Adipocyte (in vitro differentiated cells): ENCODE results near the gene STIL.
A peak's percentile ranks its signal among the peaks of the same experiment; 100 is the strongest.

ENCODE experiments used
- DNase-seq: peaks from one replicate; pipeline ENCODE4 v3.0.0-alpha.2; 2015; ENCODE audit warnings: low read depth
- H3K27me3 ChIP-seq: replicated peaks from 2 replicates; pipeline ENCODE4 v1.7.0; 2013; ENCODE audit warnings: mild to moderate bottlenecking, low read length, moderate library complexity; ENCODE audit not compliant: control insufficient read depth, insufficient read depth
- H3K36me3 ChIP-seq: 2 replicates; pipeline ENCODE4 v1.7.0; 2013; ENCODE audit warnings: low read length, mild to moderate bottlenecking, moderate library complexity; ENCODE audit not compliant: control insufficient read depth, insufficient read depth, severe bottlenecking
- H3K4me1 ChIP-seq: 2 replicates; pipeline ENCODE4 v1.7.0; 2013; ENCODE audit warnings: mild to moderate bottlenecking, low read length, moderate library complexity; ENCODE audit not compliant: control insufficient read depth, insufficient read depth
- H3K4me3 ChIP-seq: 2 replicates; pipeline ENCODE4 v1.7.0; 2013; ENCODE audit warnings: mild to moderate bottlenecking, low read length, moderate library complexity
- H3K9ac ChIP-seq: 2 replicates; pipeline ENCODE4 v1.7.0; 2013; ENCODE audit warnings: mild to moderate bottlenecking, low read length, moderate library complexity
- H3K9me3 ChIP-seq: 2 replicates; pipeline ENCODE4 v1.7.0; 2013; ENCODE audit warnings: mild to moderate bottlenecking, low read length, moderate library complexity; ENCODE audit not compliant: control insufficient read depth

Gene STIL

DNA sequence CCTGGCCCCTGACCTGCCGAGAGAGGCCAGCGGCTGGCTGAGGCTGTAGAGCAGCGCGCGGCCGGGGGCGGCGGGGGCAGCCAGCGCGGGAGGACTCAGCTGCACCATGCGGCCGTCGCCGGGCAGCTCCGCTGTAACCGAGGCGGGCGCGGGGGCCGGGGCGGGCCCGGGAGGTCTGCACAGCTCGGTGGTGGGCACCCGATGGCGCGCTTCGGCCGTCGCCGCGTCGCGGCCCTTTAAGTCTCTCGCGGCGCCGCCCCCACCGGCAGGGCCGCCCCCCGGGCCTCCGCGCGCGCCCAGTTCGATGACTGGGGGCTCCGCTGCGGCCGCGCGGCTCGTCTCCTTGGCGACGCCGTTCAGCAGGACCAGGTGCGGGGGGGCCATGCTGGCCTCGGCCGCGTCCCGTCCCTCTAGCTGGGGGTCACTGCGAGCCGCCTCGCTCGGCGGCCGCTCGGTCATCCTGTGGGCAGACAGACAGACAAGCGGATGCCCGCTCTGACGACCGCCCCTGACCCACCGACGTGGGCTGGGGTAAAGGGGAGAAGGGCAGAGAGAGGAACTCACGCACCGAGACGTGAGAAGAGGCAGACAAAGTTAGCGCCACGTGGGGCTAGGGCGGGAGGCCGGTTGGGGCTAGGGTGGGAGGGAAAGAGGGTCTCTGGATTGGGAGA lies 88.4 kb downstream of the STIL start:
- peaks cover 89% of the 10 kb centered on the region for H3K27me3 ChIP-seq
- no peak overlapping the region for H3K9ac ChIP-seq
- H3K9me3 ChIP-seq, result peaks cover 3% of the 10 kb centered on the region
- no peaks in the 10 kb centered on the region for H3K4me1 ChIP-seq
- peak; percentile 27 for DNase-seq
- H3K4me3 ChIP-seq, result no peak overlapping the region
- H3K36me3 ChIP-seq, result no peaks in the 10 kb centered on the region

DNA sequence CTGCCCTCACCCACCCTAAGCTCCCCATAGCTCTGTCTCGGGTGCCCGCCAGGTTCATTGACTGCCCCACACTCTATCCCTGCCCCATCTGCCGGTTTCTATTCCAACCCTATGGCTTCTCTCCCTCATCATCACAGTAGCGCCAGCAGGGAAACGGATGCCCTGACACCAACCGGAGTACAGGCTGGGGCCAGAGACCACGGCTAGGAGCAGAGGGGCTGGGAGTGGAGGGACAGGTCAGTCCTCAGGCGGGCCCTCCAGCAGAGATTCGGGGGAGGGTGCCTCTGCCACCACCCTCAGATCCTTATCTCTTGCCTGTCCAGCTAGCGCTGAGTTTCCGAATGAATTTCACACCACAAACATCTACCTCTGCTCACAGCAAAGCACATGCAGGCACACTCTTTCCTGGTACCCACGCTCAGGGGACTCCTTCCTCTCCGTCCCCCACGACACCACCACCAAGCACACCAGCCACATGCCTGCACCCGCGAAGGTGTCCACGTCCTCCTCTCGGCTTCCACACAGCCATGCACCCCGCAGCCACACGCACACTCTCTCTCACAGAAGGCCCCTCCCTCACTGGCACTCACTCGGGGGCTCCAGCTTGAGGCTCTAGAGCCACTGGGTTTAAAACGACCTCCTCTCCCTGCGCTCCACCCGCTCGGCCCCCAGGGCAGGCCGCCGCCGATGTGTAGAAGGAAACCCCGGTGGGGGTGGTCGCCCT lies 89.1 kb downstream of the STIL start:
- Histone ChIP-seq H3K36me3 (no peaks in the 10 kb centered on the region), H3K4me1 (no peaks in the 10 kb centered on the region), H3K27me3 (peaks cover 85% of the 10 kb centered on the region), H3K9me3 (peaks cover 3% of the 10 kb centered on the region), H3K4me3 (no peak overlapping the region), H3K9ac (no peak overlapping the region)
- no peak for DNase-seq

DNA sequence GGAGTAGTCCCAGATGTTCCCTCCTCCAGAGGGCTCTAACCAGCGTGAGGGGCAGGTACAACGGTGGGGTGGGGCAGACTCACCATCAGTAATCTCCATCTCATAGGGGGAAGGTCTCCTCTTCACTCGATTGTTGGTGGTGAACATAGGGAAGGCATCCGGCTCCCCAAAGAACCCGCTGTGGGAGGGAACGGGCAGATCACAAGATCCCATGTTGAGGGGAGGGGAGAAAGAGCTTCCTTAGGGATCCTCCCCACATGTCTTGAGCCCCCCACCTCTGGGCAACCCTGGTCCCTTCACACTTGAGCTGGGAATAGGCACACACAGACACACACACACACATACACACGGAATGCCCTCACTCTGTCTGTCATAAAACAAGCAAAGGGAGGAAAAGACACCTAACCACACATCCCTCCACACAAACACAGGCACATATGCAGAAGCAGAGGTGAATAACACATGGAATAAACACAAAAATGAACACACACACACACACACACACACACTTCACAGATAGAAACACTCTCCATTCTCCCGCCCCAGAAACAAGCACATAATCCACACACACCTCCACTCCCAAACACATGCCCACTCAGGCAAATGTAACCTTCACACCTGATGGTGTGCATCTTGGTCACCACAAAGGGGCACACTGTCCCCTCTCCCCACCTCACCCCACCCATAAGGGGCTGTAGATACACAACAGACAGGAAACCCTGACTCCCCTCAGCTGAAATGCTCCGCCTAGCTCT lies 89.8 kb downstream of the STIL start:
- no peak overlapping the region for H3K9ac ChIP-seq
- no peaks in the 10 kb centered on the region for H3K36me3 ChIP-seq
- H3K4me3 ChIP-seq, result no peak overlapping the region

DNA sequence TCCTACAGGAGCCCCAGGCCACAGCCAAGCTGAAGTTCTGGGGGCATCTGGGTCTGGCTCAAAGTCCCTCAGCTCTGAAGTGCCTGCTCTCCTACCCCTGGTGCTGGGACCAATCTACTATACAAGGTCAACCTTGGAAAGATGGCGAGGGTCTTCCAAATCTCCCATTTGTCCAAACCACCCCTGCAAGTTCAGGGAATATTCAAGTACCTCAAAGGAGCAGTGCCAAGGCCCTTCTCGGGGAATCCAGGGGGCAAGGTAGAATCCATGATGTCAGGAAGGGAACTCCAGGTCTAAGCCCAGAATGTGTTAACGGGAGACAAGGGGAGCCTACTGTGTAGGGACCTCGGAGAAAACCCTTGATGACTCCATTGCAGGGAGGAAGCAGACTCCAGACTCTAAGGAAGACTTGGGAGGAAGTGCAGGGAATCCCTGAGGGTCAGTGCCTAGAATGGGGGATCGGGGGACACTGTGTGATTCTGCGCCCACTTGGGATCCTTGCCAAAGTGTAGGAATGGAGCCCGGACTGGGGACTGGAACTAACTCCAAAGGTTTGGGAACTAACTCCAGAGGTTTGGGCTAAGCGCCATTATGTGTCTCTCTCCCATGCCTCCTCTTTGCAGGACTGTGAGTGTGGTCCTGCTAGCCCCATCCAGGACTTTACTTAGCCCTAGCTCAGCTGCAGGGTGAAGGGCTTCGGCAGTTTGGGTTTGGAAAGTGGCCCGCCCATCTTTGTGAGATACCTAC lies 90.6 kb downstream of the STIL start:
- Histone ChIP-seq H3K9me3 (peaks cover 3% of the 10 kb centered on the region), H3K36me3 (no peaks in the 10 kb centered on the region)
- no peak for DNase-seq

More for the DNA sequence above, 89.8 kb downstream of the STIL start:
- Histone ChIP-seq H3K9me3 (peaks cover 3% of the 10 kb centered on the region), H3K4me1 (no peaks in the 10 kb centered on the region), H3K27me3 (peaks cover 78% of the 10 kb centered on the region)
- DNase-seq, result no peak

DNA sequence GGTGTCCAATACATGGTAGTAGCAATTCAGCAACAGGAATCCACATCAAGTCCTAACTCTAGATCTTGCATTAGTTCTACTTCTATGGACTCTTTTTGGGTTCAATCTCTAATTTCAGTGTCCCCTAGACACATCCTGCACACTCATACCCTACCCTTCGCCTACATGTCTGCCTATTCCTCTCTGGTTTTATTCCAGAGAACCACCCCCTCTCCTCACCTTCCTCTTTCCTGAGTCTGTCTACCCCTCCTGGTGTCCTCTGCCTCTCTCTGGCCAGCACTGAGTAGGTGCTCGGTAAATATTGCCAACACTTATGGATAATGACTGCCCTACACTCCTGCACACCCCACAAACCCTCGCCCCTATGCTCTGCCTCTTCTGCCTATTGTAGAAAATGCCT lies 91.5 kb downstream of the STIL start:
- Histone ChIP-seq H3K9ac (no peak overlapping the region), H3K27me3 (peaks cover 76% of the 10 kb centered on the region), H3K36me3 (no peaks in the 10 kb centered on the region), H3K4me1 (no peaks in the 10 kb centered on the region), H3K9me3 (peaks cover 3% of the 10 kb centered on the region), H3K4me3 (no peak overlapping the region)
- DNase-seq, result no peak

More for the DNA sequence above, 90.6 kb downstream of the STIL start:
- H3K4me3 ChIP-seq, result no peak overlapping the region
- no peaks in the 10 kb centered on the region for H3K4me1 ChIP-seq
- H3K9ac ChIP-seq, result no peak overlapping the region
- peaks cover 78% of the 10 kb centered on the region for H3K27me3 ChIP-seq

DNA sequence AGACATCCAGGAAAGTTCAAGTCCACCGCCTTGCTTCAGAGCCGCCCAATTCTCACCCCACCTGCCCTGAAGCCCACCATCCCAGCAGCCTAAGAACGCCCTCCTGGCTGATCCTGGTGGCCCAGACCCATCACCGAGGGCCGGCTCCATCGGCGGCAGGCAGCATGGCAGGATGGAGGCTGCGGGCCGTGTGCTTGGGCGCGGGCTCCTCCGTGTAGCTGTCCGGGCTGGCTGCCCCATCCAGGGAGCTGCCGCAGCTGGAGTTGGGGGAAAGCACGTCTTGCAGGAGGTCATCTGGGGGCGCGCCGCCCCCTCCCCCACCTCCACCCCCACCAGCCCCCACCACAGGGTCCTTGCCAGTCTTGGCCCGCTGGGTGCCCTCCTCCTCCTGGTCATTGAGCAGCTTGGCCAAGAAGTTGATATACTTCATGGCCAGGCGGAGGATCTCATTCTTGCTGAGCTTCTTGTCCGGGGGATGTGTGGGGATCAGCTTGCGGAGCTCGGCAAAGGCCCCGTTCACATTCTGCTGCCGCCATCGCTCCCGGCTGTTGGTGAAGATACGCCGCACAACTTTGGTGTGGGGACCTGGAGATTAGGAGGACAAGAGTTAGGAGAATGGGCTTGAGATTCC lies 94.2 kb downstream of the STIL start:
- Histone ChIP-seq H3K9ac (no peak overlapping the region), H3K4me1 (no peaks in the 10 kb centered on the region), H3K4me3 (no peak overlapping the region), H3K27me3 (peaks cover 59% of the 10 kb centered on the region), H3K9me3 (peaks cover 3% of the 10 kb centered on the region), H3K36me3 (no peaks in the 10 kb centered on the region)
- DNase-seq, result no peak

DNA sequence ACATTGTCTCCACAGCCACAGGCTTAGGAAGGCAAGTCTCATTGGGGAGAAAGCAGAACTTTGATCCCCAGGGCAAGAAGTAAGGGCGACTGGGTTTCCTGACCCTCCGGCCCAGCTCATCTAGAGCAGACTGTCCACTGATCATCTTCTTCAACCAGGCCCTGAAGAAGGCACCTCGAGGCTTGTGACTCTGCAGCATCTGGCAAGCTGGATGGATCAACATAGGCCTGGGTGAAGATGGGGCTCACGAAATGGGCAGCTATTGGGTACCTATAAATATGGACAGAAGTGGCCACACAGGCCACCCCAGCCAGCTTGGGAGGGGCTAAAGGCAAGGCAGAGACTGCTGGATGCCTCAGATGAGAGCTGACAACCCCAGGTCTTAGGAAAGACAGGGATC lies 94.9 kb downstream of the STIL start:
- Histone ChIP-seq H3K36me3 (no peaks in the 10 kb centered on the region), H3K27me3 (peaks cover 52% of the 10 kb centered on the region), H3K4me3 (no peak overlapping the region), H3K9ac (no peak overlapping the region), H3K9me3 (peaks cover 3% of the 10 kb centered on the region), H3K4me1 (no peaks in the 10 kb centered on the region)
- DNase-seq, result no peak

DNA sequence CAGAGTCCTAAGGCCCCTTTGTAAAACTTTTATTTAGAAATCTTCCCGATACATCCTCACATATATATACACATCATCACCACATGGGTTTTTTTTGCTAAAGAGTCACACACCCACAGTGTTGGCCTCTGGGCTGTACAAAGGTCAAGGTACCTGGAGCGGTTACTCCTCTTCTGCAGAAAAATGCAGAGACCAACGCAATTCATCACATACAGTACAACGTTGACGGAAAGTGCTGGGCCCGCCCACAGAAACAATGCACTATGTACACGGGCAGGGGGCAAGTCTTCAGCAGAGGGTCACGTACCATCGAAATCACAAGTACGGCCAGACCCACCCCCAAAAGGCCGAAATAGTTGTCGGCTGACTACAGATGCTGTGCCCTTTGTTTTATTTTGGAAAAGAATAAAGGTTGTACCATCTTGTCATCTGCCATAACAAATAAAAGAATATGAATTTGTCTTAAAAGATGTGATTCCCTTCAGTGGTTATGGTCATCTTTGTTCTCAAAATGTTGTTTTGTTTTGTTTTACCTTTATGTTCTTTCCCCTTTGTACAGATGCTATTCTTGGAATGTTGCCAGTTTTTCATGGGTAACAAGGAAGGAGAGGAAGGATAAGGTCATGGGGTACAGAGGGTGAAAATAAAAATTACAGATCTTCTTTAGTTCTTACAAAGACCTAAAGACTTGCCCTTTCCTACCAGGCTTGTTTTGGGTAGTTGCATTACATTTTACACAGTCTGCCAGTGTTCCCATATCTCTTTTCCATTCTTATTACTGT lies 97.5 kb downstream of the STIL start:
- Histone ChIP-seq H3K27me3 (peaks cover 40% of the 10 kb centered on the region), H3K4me1 (no peaks in the 10 kb centered on the region), H3K36me3 (no peaks in the 10 kb centered on the region), H3K4me3 (no peak overlapping the region), H3K9ac (no peak overlapping the region), H3K9me3 (no peaks in the 10 kb centered on the region)
- DNase-seq, result no peak

DNA sequence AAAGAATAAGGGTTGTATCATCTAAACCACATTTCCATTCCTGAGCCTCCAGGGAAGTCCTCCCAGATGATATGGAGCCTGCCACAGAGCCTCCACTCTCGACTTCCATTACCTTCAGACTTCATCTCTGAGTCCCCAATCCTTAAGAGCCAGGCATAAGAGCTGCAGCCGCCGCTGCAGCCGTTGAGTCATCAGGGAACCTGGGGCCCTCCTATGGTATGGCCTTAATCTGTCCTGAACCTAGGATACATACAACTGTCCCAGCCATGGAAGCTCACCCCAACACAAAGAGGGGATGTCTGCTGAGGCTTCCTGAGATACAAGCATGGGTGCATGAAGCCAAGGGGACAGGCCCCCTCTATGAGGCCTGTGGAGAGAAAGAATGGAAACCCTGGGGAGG lies 98.2 kb downstream of the STIL start:
- no peaks in the 10 kb centered on the region for H3K36me3 ChIP-seq
- H3K9me3 ChIP-seq, result no peaks in the 10 kb centered on the region
- no peak for DNase-seq
- peaks cover 34% of the 10 kb centered on the region for H3K27me3 ChIP-seq
- no peaks in the 10 kb centered on the region for H3K4me1 ChIP-seq
- no peak overlapping the region for H3K4me3 ChIP-seq
- H3K9ac ChIP-seq, result no peak overlapping the region

DNA sequence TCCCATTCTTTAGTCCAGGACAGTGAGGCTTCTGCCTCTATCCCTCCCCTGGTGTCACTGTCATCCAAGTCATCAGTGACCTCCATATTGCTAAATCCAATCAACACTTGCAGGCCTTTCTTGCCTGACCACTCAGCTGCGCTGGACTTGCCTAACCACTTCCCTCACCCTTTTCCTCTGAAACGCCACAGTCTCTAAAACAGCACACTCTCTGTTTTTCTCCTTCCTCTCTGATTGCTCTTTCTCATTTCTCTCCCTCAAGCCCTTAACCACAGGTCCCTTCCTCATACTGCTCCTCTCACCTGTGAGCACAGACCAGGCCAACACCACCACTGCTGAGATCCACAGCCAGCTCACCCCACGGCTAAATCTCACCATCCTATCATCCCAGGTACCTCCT lies 99.4 kb downstream of the STIL start:
- H3K4me3 ChIP-seq, result no peak overlapping the region
- H3K36me3 ChIP-seq, result no peaks in the 10 kb centered on the region
- peaks cover 30% of the 10 kb centered on the region for H3K27me3 ChIP-seq
- no peaks in the 10 kb centered on the region for H3K4me1 ChIP-seq
- no peak overlapping the region for H3K9ac ChIP-seq
- no peaks in the 10 kb centered on the region for H3K9me3 ChIP-seq
- no peak for DNase-seq
